ENCODE measurements around the gene CAPZB.

CAPZB gene

DNA sequence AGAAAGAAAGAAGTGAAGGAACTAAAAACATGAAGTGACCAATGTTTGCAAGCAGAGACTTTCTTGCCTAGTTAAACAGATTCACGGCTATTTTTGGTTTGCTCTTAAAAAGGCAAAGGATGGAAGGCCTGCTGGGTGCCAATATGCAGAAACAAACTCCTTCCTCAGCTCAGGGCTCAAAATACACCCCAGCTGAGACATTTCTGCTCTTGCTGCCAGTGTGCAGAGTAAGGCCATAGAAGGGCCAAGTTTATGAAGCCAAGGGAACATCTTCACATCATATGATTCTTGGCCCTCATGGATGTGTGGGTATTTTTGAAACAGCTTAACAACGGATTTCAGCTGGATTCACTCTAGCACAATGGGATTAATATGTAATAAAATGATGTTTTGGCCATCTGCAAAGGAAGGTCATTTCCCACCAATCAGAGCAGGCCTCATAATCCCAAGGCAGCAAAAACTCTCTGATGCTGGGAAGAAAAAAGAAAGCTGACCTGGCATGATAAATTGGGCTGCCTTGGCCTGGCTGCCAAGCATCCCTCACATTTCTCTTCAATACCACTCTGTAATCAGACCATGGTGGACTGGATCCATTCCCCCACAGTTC is 70.7 kb downstream of the CAPZB start:
- Histone ChIP-seq H3K36me3 (ENCODE audit: insufficient read depth, low read length) (peaks cover 89% of the 10 kb centered on the region; the same call in 1 of the 2 replicates), H3K9me2 (replicated peaks; ENCODE audit: low read depth, low read length) (no peaks in the 10 kb centered on the region), H3K27me3 (ENCODE audit: insufficient read depth, low read length, poor library complexity, severe bottlenecking) (no peaks in the 10 kb centered on the region), H3K4me2 (ENCODE audit: low read depth, low read length, poor library complexity, severe bottlenecking) (no peak overlapping the region), H4K20me1 (ENCODE audit: insufficient read depth, low read length, poor library complexity, severe bottlenecking) (peaks cover 86% of the 10 kb centered on the region), H3F3A (ENCODE audit: low read depth) (no peaks in the 10 kb centered on the region), H3K4me1 (ENCODE audit: insufficient read depth, low read length, poor library complexity, severe bottlenecking) (no peaks in the 10 kb centered on the region), H2AFZ (ENCODE audit: low read length) (no peak overlapping the region), H3K79me2 (ENCODE audit: insufficient read depth, low read length) (peaks cover 91% of the 10 kb centered on the region), H3K4me3 (ENCODE audit: low read length, poor library complexity, severe bottlenecking) (no peak overlapping the region), H3K9ac (ENCODE audit: low read depth, low read length, poor library complexity, severe bottlenecking) (no peak overlapping the region), H3K9me3 (ENCODE audit: insufficient read depth, low read depth, low read length) (no peaks in the 10 kb centered on the region)
- TF ChIP-seq, protein P1, sequence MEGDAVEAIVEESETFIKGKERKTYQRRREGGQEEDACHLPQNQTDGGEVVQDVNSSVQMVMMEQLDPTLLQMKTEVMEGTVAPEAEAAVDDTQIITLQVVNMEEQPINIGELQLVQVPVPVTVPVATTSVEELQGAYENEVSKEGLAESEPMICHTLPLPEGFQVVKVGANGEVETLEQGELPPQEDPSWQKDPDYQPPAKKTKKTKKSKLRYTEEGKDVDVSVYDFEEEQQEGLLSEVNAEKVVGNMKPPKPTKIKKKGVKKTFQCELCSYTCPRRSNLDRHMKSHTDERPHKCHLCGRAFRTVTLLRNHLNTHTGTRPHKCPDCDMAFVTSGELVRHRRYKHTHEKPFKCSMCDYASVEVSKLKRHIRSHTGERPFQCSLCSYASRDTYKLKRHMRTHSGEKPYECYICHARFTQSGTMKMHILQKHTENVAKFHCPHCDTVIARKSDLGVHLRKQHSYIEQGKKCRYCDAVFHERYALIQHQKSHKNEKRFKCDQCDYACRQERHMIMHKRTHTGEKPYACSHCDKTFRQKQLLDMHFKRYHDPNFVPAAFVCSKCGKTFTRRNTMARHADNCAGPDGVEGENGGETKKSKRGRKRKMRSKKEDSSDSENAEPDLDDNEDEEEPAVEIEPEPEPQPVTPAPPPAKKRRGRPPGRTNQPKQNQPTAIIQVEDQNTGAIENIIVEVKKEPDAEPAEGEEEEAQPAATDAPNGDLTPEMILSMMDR (conservative IDR thresholded peaks at IDR 0.05; ENCODE audit: low read length) = no peak
- no peak for TF ChIP-seq EZH2phosphoT487 (IDR thresholded peaks at IDR 0.05; ENCODE audit: borderline replicate concordance)

DNA sequence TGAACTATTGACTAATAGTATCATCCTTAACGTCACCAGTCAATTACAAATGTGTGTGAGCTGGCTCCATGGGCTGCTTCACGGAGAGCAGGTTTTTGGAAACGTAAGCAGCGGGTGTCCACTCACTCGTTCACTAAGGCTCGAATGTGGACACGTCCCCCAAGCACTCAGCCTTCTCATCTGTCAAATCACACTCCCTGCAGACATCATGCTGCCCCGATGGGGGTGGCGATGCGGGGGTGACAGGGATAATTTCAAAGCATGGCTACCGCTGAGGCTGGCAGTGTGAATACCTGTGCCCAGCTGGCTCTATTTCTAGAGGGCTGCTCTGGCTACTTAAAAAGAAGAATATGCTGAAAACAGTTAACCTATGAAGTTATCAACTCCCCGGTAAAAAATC is 71.3 kb downstream of the CAPZB start:
- H3K4me1 ChIP-seq (ENCODE audit: insufficient read depth, low read length, poor library complexity, severe bottlenecking) = no peaks in the 10 kb centered on the region
- no peaks in the 10 kb centered on the region for H3K9me3 ChIP-seq (ENCODE audit: insufficient read depth, low read depth, low read length)
- H3K9ac ChIP-seq (ENCODE audit: low read depth, low read length, poor library complexity, severe bottlenecking) = no peak overlapping the region
- H3K36me3 ChIP-seq (ENCODE audit: insufficient read depth, low read length) = peaks cover 89% of the 10 kb centered on the region; the same call in 1 of the 2 replicates
- H3K4me2 ChIP-seq (ENCODE audit: low read depth, low read length, poor library complexity, severe bottlenecking) = no peak overlapping the region
- peaks cover 91% of the 10 kb centered on the region for H3K79me2 ChIP-seq (ENCODE audit: insufficient read depth, low read length)
- peaks cover 83% of the 10 kb centered on the region for H4K20me1 ChIP-seq (ENCODE audit: insufficient read depth, low read length, poor library complexity, severe bottlenecking)
- H3K27me3 ChIP-seq (ENCODE audit: insufficient read depth, low read length, poor library complexity, severe bottlenecking) = no peaks in the 10 kb centered on the region
- no peaks in the 10 kb centered on the region for H3K9me2 ChIP-seq (replicated peaks; ENCODE audit: low read depth, low read length)
- no peak overlapping the region for H3K4me3 ChIP-seq (ENCODE audit: low read length, poor library complexity, severe bottlenecking)
- H2AFZ ChIP-seq (ENCODE audit: low read length) = no peak overlapping the region
- TF ChIP-seq, protein P1 (conservative IDR thresholded peaks at IDR 0.05; ENCODE audit: low read length) = no peak
- TF ChIP-seq EZH2phosphoT487 (IDR thresholded peaks at IDR 0.05; ENCODE audit: borderline replicate concordance) = no peak
- no peaks in the 10 kb centered on the region for H3F3A ChIP-seq (ENCODE audit: low read depth)

DNA sequence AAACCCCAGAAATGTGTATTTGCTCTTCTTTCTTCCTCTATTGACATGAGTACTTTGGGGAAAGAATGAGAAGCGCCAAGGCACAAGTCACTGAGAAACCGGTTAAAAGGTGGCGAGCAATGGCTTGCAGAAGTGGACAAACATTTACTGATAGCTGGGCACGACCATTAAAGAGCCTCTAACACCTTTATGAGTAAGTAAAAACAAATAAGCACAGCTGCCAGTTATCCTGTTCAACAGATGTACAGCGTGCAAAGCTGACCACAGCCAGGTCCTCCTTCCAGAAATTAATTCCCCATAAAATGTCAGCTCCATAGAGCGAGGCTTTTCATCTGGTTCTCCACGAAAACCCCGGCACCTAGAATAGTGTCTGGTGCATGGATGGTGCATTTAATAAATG is 72.7 kb downstream of the CAPZB start:
- TF ChIP-seq, protein P1 (conservative IDR thresholded peaks at IDR 0.05; ENCODE audit: low read length) = no peak
- no peak for TF ChIP-seq EZH2phosphoT487 (IDR thresholded peaks at IDR 0.05; ENCODE audit: borderline replicate concordance)
- H3K9ac ChIP-seq (ENCODE audit: low read depth, low read length, poor library complexity, severe bottlenecking) = no peak overlapping the region
- no peak overlapping the region for H3K4me3 ChIP-seq (ENCODE audit: low read length, poor library complexity, severe bottlenecking)
- H3K9me2 ChIP-seq (replicated peaks; ENCODE audit: low read depth, low read length) = no peaks in the 10 kb centered on the region
- H3F3A ChIP-seq (ENCODE audit: low read depth) = no peaks in the 10 kb centered on the region
- H2AFZ ChIP-seq (ENCODE audit: low read length) = no peak overlapping the region
- peaks cover 83% of the 10 kb centered on the region; the same call in 1 of the 2 replicates for H3K36me3 ChIP-seq (ENCODE audit: insufficient read depth, low read length)
- no peaks in the 10 kb centered on the region for H3K27me3 ChIP-seq (ENCODE audit: insufficient read depth, low read length, poor library complexity, severe bottlenecking)
- H3K4me1 ChIP-seq (ENCODE audit: insufficient read depth, low read length, poor library complexity, severe bottlenecking) = no peaks in the 10 kb centered on the region
- H3K79me2 ChIP-seq (ENCODE audit: insufficient read depth, low read length) = peaks cover 96% of the 10 kb centered on the region
- H3K4me2 ChIP-seq (ENCODE audit: low read depth, low read length, poor library complexity, severe bottlenecking) = no peak overlapping the region
- no peaks in the 10 kb centered on the region for H3K9me3 ChIP-seq (ENCODE audit: insufficient read depth, low read depth, low read length)
- H4K20me1 ChIP-seq (ENCODE audit: insufficient read depth, low read length, poor library complexity, severe bottlenecking) = peaks cover 82% of the 10 kb centered on the region

Data from Loucy (cell line).